ENCODE measurements around the gene HSPH1.
"Not testable (repeated sequence)": the region's sequence is repeated elsewhere in the genome, so short reads cannot be mapped to it uniquely, and the experiment has no call there.

HSPH1 gene

GRCh38 chr13:31101472-31102170 is 60.1 kb downstream of the HSPH1 start:
- in situ Hi-C loops (cut with HindIII; ENCODE audit: low sequenced_read_pairs), result no loop called here

GRCh38 chr13:31100721-31101120 is 61.0 kb downstream of the HSPH1 start:
- in situ Hi-C loops (cut with HindIII; ENCODE audit: low sequenced_read_pairs), result no loop called here

GRCh38 chr13:31097911-31098434 is 63.7 kb downstream of the HSPH1 start:
- in situ Hi-C loops (cut with HindIII; ENCODE audit: low sequenced_read_pairs), result not testable (repeated sequence)

- in situ Hi-C loops (cut with HindIII; ENCODE audit: low sequenced_read_pairs), result no loop called here
These were observed 64.9 kb downstream of the HSPH1 start for GRCh38 chr13:31096654-31097302.

GRCh38 chr13:31094331-31095015 is 67.2 kb downstream of the HSPH1 start:
- in situ Hi-C loops (cut with HindIII; ENCODE audit: low sequenced_read_pairs), result loop anchor here (5.0 kb wide), 1 partner anchor 72 kb away; no protein-coding TSS in a partner anchor

GRCh38 chr13:31093145-31093885 is 68.4 kb downstream of the HSPH1 start:
- in situ Hi-C loops (cut with HindIII; ENCODE audit: low sequenced_read_pairs), result loop anchor here (5.0 kb wide), 1 partner anchor 71 kb away; no protein-coding TSS in a partner anchor

- in situ Hi-C loops (cut with HindIII; ENCODE audit: low sequenced_read_pairs), result loop anchor here (5.0 kb wide), 1 partner anchor 70 kb away; no protein-coding TSS in a partner anchor
These were observed 69.1 kb downstream of the HSPH1 start for GRCh38 chr13:31092646-31093045.

- in situ Hi-C loops (cut with HindIII; ENCODE audit: low sequenced_read_pairs), result loop anchor here (5.0 kb wide), 1 partner anchor 69 kb away; no protein-coding TSS in a partner anchor
These were observed 70.6 kb downstream of the HSPH1 start for GRCh38 chr13:31090961-31091624.

GRCh38 chr13:31090096-31090495 is 71.6 kb downstream of the HSPH1 start:
- in situ Hi-C loops (cut with HindIII; ENCODE audit: low sequenced_read_pairs), result loop anchor here (5.0 kb wide), 1 partner anchor 68 kb away; no protein-coding TSS in a partner anchor

- in situ Hi-C loops (cut with HindIII; ENCODE audit: low sequenced_read_pairs), result loop anchor here (5.0 kb wide), 1 partner anchor 67 kb away; no protein-coding TSS in a partner anchor
These were observed 72.1 kb downstream of the HSPH1 start for GRCh38 chr13:31089649-31090048.

GRCh38 chr13:31088826-31089420 is 72.8 kb downstream of the HSPH1 start:
- in situ Hi-C loops (cut with HindIII; ENCODE audit: low sequenced_read_pairs), result no loop called here
